ENCODE data around the gene CMSS1.

Gene CMSS1

DNA sequence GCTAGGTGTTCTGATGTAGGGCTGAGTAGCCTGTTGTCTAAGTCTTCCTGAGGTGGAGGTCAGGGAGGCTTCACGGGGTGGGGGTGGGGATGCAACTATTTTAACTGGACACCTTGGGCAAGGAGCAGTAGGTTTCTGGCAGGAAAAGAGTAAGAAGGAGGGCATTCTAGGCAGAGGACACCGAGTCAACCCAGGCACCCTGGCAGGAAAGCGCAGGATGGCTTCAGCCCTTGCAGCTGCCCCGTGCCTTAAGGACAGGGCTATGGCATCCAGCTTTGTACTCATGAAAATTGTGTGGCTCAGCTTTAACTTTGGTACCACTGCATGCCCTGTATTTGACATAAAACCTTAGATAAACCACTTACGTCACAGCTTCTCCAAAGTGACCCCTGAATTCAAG, 303.0 kb downstream of the CMSS1 start:
- no peaks in the 10 kb centered on the region for H3K27me3 ChIP-seq (ENCODE audit: insufficient read depth, low read length, poor library complexity, severe bottlenecking)
- no peaks in the 10 kb centered on the region for H3K9me2 ChIP-seq (replicated peaks; ENCODE audit: low read depth, low read length)
- no peak overlapping the region for H3K4me2 ChIP-seq (ENCODE audit: low read depth, low read length, poor library complexity, severe bottlenecking)
- H3K4me3 ChIP-seq (ENCODE audit: low read length, poor library complexity, severe bottlenecking), result no peak overlapping the region
- H3K4me1 ChIP-seq (ENCODE audit: insufficient read depth, low read length, poor library complexity, severe bottlenecking), result peaks cover 4% of the 10 kb centered on the region
- H3K79me2 ChIP-seq (ENCODE audit: insufficient read depth, low read length), result no peaks in the 10 kb centered on the region
- H2AFZ ChIP-seq (ENCODE audit: low read length), result no peak overlapping the region
- no peaks in the 10 kb centered on the region for H3K36me3 ChIP-seq (ENCODE audit: insufficient read depth, low read length)
- H3K9ac ChIP-seq (ENCODE audit: low read depth, low read length, poor library complexity, severe bottlenecking), result no peak overlapping the region
- no peaks in the 10 kb centered on the region for H3K9me3 ChIP-seq (ENCODE audit: insufficient read depth, low read depth, low read length)
- H4K20me1 ChIP-seq (ENCODE audit: insufficient read depth, low read length, poor library complexity, severe bottlenecking), result no peaks in the 10 kb centered on the region
- H3F3A ChIP-seq (ENCODE audit: low read depth), result no peaks in the 10 kb centered on the region
- no peak for TF ChIP-seq EZH2phosphoT487 (IDR thresholded peaks at IDR 0.05; ENCODE audit: borderline replicate concordance)
- TF ChIP-seq, protein P1, sequence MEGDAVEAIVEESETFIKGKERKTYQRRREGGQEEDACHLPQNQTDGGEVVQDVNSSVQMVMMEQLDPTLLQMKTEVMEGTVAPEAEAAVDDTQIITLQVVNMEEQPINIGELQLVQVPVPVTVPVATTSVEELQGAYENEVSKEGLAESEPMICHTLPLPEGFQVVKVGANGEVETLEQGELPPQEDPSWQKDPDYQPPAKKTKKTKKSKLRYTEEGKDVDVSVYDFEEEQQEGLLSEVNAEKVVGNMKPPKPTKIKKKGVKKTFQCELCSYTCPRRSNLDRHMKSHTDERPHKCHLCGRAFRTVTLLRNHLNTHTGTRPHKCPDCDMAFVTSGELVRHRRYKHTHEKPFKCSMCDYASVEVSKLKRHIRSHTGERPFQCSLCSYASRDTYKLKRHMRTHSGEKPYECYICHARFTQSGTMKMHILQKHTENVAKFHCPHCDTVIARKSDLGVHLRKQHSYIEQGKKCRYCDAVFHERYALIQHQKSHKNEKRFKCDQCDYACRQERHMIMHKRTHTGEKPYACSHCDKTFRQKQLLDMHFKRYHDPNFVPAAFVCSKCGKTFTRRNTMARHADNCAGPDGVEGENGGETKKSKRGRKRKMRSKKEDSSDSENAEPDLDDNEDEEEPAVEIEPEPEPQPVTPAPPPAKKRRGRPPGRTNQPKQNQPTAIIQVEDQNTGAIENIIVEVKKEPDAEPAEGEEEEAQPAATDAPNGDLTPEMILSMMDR (conservative IDR thresholded peaks at IDR 0.05; ENCODE audit: low read length), result no peak

DNA sequence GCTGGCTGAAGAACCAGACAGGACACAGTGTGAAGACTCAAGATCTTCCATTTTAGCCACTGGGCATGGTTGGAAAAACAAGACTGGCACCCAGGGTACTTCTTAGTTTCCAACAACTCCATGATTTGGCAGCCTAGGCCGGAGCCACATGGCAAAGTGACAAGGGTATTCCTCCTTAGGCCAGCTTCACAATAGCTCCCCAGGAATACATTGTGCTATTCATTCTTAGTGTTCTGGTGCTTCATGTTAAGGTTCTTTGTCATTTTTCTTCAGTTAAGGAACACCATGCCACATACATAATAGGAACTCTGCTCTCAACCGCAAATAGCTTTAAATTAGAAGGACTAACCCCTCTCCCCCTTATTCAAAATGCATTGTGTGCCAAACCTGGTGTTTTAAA, 304.7 kb downstream of the CMSS1 start:
- H3K4me1 ChIP-seq (ENCODE audit: insufficient read depth, low read length, poor library complexity, severe bottlenecking), result peaks cover 5% of the 10 kb centered on the region

DNA sequence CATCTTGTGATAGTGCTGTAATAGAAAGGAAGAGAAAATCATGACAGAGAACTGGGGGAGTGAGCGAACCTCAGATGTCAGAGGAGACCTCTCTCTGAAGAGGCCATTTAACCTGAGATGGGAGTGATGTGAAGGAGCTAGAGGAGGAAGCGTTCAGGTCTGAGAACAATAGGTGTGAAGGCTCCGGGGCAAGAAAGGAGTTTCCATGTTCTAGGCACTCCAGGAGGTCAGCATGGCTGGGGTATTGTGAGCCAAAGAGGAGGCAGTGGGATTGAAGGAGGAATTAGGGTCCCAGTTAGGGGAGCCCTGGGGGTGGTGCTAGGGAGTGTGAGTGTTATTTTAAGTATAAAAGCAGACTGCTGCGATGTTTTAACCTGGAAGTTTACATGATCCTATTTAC, 305.4 kb downstream of the CMSS1 start:
- Histone ChIP-seq H3K9ac (ENCODE audit: low read depth, low read length, poor library complexity, severe bottlenecking) (no peak overlapping the region), H3K4me2 (ENCODE audit: low read depth, low read length, poor library complexity, severe bottlenecking) (no peak overlapping the region), H3K79me2 (ENCODE audit: insufficient read depth, low read length) (no peaks in the 10 kb centered on the region), H3K4me3 (ENCODE audit: low read length, poor library complexity, severe bottlenecking) (no peak overlapping the region), H2AFZ (ENCODE audit: low read length) (no peak overlapping the region), H3F3A (ENCODE audit: low read depth) (no peaks in the 10 kb centered on the region), H3K36me3 (ENCODE audit: insufficient read depth, low read length) (no peaks in the 10 kb centered on the region), H3K27me3 (ENCODE audit: insufficient read depth, low read length, poor library complexity, severe bottlenecking) (no peaks in the 10 kb centered on the region), H3K4me1 (ENCODE audit: insufficient read depth, low read length, poor library complexity, severe bottlenecking) (peaks cover 5% of the 10 kb centered on the region), H3K9me3 (ENCODE audit: insufficient read depth, low read depth, low read length) (no peaks in the 10 kb centered on the region), H3K9me2 (replicated peaks; ENCODE audit: low read depth, low read length) (no peaks in the 10 kb centered on the region), H4K20me1 (ENCODE audit: insufficient read depth, low read length, poor library complexity, severe bottlenecking) (no peaks in the 10 kb centered on the region)
- TF ChIP-seq, protein P1 (conservative IDR thresholded peaks at IDR 0.05; ENCODE audit: low read length), result no peak
- TF ChIP-seq EZH2phosphoT487 (IDR thresholded peaks at IDR 0.05; ENCODE audit: borderline replicate concordance), result no peak

More for the DNA sequence above, 304.7 kb downstream of the CMSS1 start:
- Histone ChIP-seq H3K79me2 (ENCODE audit: insufficient read depth, low read length) (no peaks in the 10 kb centered on the region), H2AFZ (ENCODE audit: low read length) (no peak overlapping the region), H3F3A (ENCODE audit: low read depth) (no peaks in the 10 kb centered on the region), H3K9ac (ENCODE audit: low read depth, low read length, poor library complexity, severe bottlenecking) (no peak overlapping the region), H3K9me3 (ENCODE audit: insufficient read depth, low read depth, low read length) (no peaks in the 10 kb centered on the region), H3K27me3 (ENCODE audit: insufficient read depth, low read length, poor library complexity, severe bottlenecking) (no peaks in the 10 kb centered on the region), H3K4me2 (ENCODE audit: low read depth, low read length, poor library complexity, severe bottlenecking) (no peak overlapping the region), H3K36me3 (ENCODE audit: insufficient read depth, low read length) (no peaks in the 10 kb centered on the region), H3K9me2 (replicated peaks; ENCODE audit: low read depth, low read length) (no peaks in the 10 kb centered on the region), H3K4me3 (ENCODE audit: low read length, poor library complexity, severe bottlenecking) (no peak overlapping the region), H4K20me1 (ENCODE audit: insufficient read depth, low read length, poor library complexity, severe bottlenecking) (no peaks in the 10 kb centered on the region)
- no peak for TF ChIP-seq EZH2phosphoT487 (IDR thresholded peaks at IDR 0.05; ENCODE audit: borderline replicate concordance)
- TF ChIP-seq, protein P1 (conservative IDR thresholded peaks at IDR 0.05; ENCODE audit: low read length), result no peak

Data from Loucy (cell line).